Calu3 (cell line): ENCODE measurements around the gene NR1D1. TPM values are rescaled to one million over a fixed set of nuclear protein-coding genes. Genes with fewer than 3 reads are reported as not detected.

Experiments
- BruUV-seq: library from RNA; stranded (reverse); fragments of 400-500 nt; replicated peaks from 2 replicates; lab custom pipeline; 2021; lab: Mats Ljungman, UMichigan
- CTCF ChIA-PET: fragments of 300-600 bp; sonication (Branson Sonifier 250); formaldehyde crosslinking; loops from one replicate; lab custom pipeline; 2022; ENCODE audit warnings: antibody characterized with exemption; lab: Charles Lee
- DNase-seq: peaks from one replicate; pipeline ENCODE4 v3.0.0; 2022
- H3K27ac Mint-ChIP-seq: one replicate; pipeline ENCODE4 v1.8.0; 2022; ENCODE audit warnings: mixed read lengths; ENCODE audit not compliant: unreplicated experiment
- H3K27me3 Mint-ChIP-seq: one replicate; pipeline ENCODE4 v1.8.0; 2022; ENCODE audit warnings: mixed read lengths; ENCODE audit not compliant: unreplicated experiment
- H3K36me3 Mint-ChIP-seq: one replicate; pipeline ENCODE4 v1.8.0; 2022; ENCODE audit warnings: mild to moderate bottlenecking, moderate library complexity, mixed read lengths; ENCODE audit not compliant: insufficient read depth, unreplicated experiment
- H3K4me1 Mint-ChIP-seq: one replicate; pipeline ENCODE4 v1.8.0; 2022; ENCODE audit warnings: mild to moderate bottlenecking, low read depth, mixed read lengths; ENCODE audit not compliant: unreplicated experiment
- H3K4me3 Mint-ChIP-seq: one replicate; pipeline ENCODE4 v1.8.0; 2022; ENCODE audit warnings: mild to moderate bottlenecking, low read depth, moderate library complexity, mixed read lengths; ENCODE audit not compliant: unreplicated experiment
- H3K9me3 Mint-ChIP-seq: one replicate; pipeline ENCODE4 v1.8.0; 2022; ENCODE audit warnings: low read depth, mixed read lengths; ENCODE audit not compliant: unreplicated experiment
- intact Hi-C: fragments of 100-400 bp; cut with micrococcal nuclease; formaldehyde crosslinking; loops from one replicate; pipeline ENCODE4 v1.10.0; 2022; ENCODE audit not compliant: unreplicated experiment
- total RNA-seq: library from RNA; stranded (reverse); gene quantifications from 2 replicates; pipeline ENCODE4 v1.2.3, GENCODE V29; 2022
- TF ChIP-seq, protein P1 (sequence below): fragments of 200-600 bp; IDR thresholded peaks from one replicate; pipeline ENCODE4 v1.8.0; 2022; ENCODE audit warnings: antibody characterized with exemption; ENCODE audit not compliant: unreplicated experiment

The NR1D1 gene
- total RNA-seq, 1 experiment from 2014 or later = 36.4 TPM

DNA sequence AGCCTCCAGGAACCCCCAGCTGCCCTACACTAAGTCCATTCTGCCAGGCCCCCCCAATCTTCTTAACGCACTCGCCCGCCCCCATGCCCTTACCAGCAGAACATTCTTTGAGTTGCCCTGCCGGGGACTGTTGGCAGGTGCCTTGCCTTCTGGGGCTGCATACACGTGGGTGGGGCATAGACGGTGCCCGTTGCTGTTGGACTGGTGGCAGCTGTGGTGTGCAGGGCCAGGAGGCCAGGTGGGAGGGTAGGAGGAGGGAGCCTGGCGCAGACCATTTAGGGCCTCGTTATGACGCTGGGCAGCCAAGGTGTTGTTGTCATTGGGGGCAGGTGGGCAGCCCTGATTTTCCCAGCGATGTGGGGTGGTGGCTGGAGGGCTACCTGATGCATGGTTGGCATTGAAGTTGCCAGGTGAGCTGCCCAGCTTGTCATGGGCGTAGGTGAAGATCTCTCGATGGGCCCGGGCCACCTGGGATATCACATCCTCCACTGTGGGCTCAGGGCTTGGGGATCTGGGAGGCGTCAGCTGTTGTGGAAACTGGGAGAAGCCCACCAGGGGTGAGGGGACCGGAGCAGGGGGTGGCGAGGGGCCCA lies 4.9 kb downstream of the NR1D1 start:
- peaks cover 38% of the 10 kb centered on the region for H3K4me1 Mint-ChIP-seq
- no peak overlapping the region for H3K27ac Mint-ChIP-seq
- no peaks in the 10 kb centered on the region for H3K27me3 Mint-ChIP-seq
- TF ChIP-seq, protein P1, sequence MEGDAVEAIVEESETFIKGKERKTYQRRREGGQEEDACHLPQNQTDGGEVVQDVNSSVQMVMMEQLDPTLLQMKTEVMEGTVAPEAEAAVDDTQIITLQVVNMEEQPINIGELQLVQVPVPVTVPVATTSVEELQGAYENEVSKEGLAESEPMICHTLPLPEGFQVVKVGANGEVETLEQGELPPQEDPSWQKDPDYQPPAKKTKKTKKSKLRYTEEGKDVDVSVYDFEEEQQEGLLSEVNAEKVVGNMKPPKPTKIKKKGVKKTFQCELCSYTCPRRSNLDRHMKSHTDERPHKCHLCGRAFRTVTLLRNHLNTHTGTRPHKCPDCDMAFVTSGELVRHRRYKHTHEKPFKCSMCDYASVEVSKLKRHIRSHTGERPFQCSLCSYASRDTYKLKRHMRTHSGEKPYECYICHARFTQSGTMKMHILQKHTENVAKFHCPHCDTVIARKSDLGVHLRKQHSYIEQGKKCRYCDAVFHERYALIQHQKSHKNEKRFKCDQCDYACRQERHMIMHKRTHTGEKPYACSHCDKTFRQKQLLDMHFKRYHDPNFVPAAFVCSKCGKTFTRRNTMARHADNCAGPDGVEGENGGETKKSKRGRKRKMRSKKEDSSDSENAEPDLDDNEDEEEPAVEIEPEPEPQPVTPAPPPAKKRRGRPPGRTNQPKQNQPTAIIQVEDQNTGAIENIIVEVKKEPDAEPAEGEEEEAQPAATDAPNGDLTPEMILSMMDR = no peak
- no peak for DNase-seq
- intact Hi-C loops = loop anchor here (5.0 kb wide), 2 partner anchors 388 to 478 kb away; no protein-coding TSS in a partner anchor
- no TSS peak for BruUV-seq
- peaks cover 73% of the 10 kb centered on the region for H3K36me3 Mint-ChIP-seq
- CTCF ChIA-PET = interaction anchor here (0.6 to 16.6 kb wide), 8 partner anchors 8 to 1359 kb away, joined by 3 to 1006 read pairs (median 6); partner anchors contain the start of genes MED24 and THRA
- H3K4me3 Mint-ChIP-seq = no peak overlapping the region
- H3K9me3 Mint-ChIP-seq = no peaks in the 10 kb centered on the region

DNA sequence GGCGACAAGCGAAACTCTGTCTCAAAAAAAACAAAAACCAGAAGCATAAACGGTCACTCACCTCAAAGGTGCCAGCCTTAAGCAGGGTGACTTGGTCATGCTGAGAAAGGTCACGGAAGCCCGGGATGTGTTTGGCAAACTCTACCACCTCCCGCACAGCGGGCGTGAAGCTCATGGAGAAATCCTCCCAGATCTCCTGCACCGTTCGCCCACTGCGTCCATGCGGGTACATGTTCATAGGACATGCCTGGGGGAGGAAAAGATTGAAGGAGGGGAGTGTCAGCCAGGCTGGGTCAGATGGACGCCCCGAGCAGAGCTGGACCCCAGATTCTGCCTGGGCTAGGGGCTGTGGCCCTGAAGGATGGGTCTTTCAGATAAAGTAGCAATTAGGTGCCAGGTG lies 5.5 kb downstream of the NR1D1 start:
- H3K4me3 Mint-ChIP-seq = no peak overlapping the region
- peaks cover 32% of the 10 kb centered on the region for H3K4me1 Mint-ChIP-seq
- H3K27ac Mint-ChIP-seq = no peak overlapping the region
- peaks cover 73% of the 10 kb centered on the region for H3K36me3 Mint-ChIP-seq
- H3K9me3 Mint-ChIP-seq = no peaks in the 10 kb centered on the region
- no peaks in the 10 kb centered on the region for H3K27me3 Mint-ChIP-seq
- CTCF ChIA-PET = interaction anchor here (0.6 to 16.6 kb wide), 9 partner anchors 8 to 141 kb away, joined by 3 to 1006 read pairs (median 5); partner anchors contain the start of genes MED24, PSMD3 and THRA
- no TSS peak for BruUV-seq
- intact Hi-C loops = loop anchor here (5.0 kb wide), 2 partner anchors 388 to 478 kb away; no protein-coding TSS in a partner anchor
- no peak for DNase-seq
- TF ChIP-seq, protein P1 = no peak

DNA sequence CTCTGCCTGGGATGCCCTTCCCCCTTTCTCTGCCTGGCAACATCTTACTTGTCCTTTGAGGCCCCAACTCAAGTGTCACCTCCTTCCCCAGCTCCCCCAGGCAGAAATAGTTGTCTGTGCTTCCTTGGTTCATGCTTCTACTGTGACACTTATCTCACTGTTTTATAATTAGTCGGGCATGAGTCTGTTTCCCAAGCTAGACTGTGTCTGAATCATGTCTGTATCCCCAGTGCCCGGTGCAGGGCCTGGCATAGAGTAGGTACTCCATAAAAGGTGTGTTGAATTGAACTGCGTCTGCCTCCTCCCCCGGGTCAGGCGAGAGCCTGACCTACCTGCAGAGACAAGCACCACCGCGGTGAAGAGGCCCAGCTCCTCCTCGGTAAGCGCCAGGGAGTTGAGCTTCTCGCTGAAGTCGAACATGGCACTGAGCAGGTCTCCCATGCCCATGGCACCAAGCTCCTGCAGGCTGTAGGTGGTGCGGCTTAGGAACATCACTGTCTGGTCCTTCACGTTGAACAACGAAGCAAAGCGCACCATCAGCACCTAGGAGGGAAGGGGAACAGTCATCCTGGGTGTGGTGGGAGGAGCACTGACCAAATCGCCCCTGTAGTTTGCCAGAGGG lies 6.7 kb downstream of the NR1D1 start:
- BruUV-seq = no TSS peak
- Mint-ChIP-seq H3K36me3 (peaks cover 62% of the 10 kb centered on the region), H3K4me1 (peaks cover 22% of the 10 kb centered on the region), H3K27me3 (no peaks in the 10 kb centered on the region), H3K4me3 (no peak overlapping the region), H3K27ac (no peak overlapping the region), H3K9me3 (no peaks in the 10 kb centered on the region)
- TF ChIP-seq, protein P1 = no peak
- DNase-seq = no peak
- CTCF ChIA-PET = interaction anchor here (0.5 to 16.6 kb wide), 10 partner anchors 9 to 1613 kb away, joined by 3 to 1006 read pairs (median 4); partner anchors contain the start of genes MED24, PSMD3 and THRA
- intact Hi-C loops = no loop called here

DNA sequence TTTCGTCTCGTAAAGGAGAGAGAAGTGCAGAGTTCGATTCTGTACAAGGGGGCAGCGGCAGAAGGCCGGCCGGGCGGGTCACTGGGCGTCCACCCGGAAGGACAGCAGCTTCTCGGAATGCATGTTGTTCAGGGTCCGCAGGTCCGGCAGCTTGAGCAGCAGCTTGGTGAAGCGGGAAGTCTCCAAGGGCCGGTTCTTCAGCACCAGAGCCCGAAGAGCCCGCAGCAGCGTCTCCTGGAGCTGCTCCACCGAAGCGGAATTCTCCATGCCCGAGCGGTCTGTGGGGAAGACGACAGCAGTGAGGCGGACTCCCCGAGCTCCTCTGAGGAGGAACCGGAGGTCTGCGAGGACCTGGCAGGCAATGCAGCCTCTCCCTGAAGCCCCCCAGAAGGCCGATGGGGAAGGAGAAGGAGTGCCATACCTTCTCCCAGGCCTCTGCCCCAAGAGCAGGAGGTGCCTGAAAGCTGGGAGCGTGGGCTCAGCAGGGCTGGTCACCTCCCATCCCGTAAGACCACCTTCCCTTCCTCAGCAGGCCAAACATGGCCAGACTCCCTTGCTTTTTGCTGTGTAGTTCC lies 7.3 kb downstream of the NR1D1 start:
- BruUV-seq = no TSS peak
- Mint-ChIP-seq H3K36me3 (peaks cover 56% of the 10 kb centered on the region), H3K4me3 (no peak overlapping the region), H3K4me1 (peaks cover 16% of the 10 kb centered on the region), H3K9me3 (no peaks in the 10 kb centered on the region), H3K27me3 (no peaks in the 10 kb centered on the region), H3K27ac (no peak overlapping the region)
- CTCF ChIA-PET = interaction anchor here (0.5 to 16.6 kb wide), 12 partner anchors 10 to 1614 kb away, joined by 3 to 1006 read pairs (median 4); partner anchors contain the start of genes MED24, PSMD3 and THRA
- intact Hi-C loops = no loop called here
- no peak for DNase-seq
- TF ChIP-seq, protein P1 = no peak
